Brain microvascular endothelial cell (primary cell): ENCODE measurements around the gene C16orf95.

ENCODE experiments used
- DNase-seq: peaks from one replicate; pipeline ENCODE4 v3.0.0-alpha.2; 2020
- H3K27ac ChIP-seq: fragments of 250-450 bp; sonication (Bioruptor Pico); 2 replicates; pipeline ENCODE4 v1.5.1; 2020; ENCODE audit warnings: mild to moderate bottlenecking, moderate library complexity
- H3K27me3 ChIP-seq: fragments of 250-450 bp; sonication (Bioruptor Pico); replicated peaks from 2 replicates; pipeline ENCODE4 v1.5.1; 2020; ENCODE audit warnings: mild to moderate bottlenecking
- H3K36me3 ChIP-seq: fragments of 250-450 bp; sonication (Bioruptor Pico); replicated peaks from 2 replicates; pipeline ENCODE4 v1.5.1; 2020; ENCODE audit warnings: mild to moderate bottlenecking
- H3K4me3 ChIP-seq: 2 replicates; pipeline ENCODE4 v1.5.1; 2011; ENCODE audit warnings: low read depth, mild to moderate bottlenecking, control low read depth, low read length, moderate library complexity
- CTCF ChIP-seq: IDR thresholded peaks from 2 replicates; pipeline ENCODE4 v1.5.1; 2011; ENCODE audit warnings: low read depth, mild to moderate bottlenecking, moderate library complexity, low read length, control low read depth, inconsistent platforms; ENCODE audit errors: missing control alignments
- in situ Hi-C: cut with HindIII; loops from 2 replicates; pipeline ENCODE4 v1.10.0; 2017; ENCODE audit warnings: low sequenced_read_pairs, low pct_ligation_motif_present

Gene C16orf95

GRCh38 chr16:87330646-87331045, 13.5 kb upstream of the C16orf95 start:
- H3K27me3 ChIP-seq, result no peaks in the 10 kb centered on the region
- no peak for DNase-seq
- H3K27ac ChIP-seq, result no peak overlapping the region
- H3K36me3 ChIP-seq, result peaks cover 46% of the 10 kb centered on the region
- H3K4me3 ChIP-seq, result no peak overlapping the region
- in situ Hi-C loops, result no loop called here
- TF ChIP-seq CTCF, result no peak

DNA sequence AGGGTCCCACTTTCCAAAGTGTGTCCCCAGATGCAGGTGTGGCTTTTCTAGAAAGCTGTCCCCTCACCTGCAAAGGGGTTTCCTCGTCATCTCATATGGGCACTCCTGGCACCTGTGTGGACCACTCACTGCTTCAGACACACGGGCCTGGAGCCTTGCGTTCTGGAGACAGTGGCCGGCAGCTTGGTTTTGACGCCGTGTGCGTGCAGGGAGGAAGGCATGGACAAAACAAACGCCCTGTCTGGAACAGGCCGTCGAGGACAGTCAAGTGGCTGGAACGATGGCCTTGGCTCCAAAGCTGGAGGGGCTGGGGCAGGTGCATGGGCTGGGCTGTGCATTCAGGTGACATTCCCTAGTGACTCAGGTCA, 13.0 kb upstream of the C16orf95 start:
- H3K4me3 ChIP-seq, result no peak overlapping the region
- H3K27me3 ChIP-seq, result no peaks in the 10 kb centered on the region
- TF ChIP-seq CTCF, result no peak
- no peak overlapping the region for H3K27ac ChIP-seq
- no peak for DNase-seq
- in situ Hi-C loops, result no loop called here
- H3K36me3 ChIP-seq, result peaks cover 45% of the 10 kb centered on the region

DNA sequence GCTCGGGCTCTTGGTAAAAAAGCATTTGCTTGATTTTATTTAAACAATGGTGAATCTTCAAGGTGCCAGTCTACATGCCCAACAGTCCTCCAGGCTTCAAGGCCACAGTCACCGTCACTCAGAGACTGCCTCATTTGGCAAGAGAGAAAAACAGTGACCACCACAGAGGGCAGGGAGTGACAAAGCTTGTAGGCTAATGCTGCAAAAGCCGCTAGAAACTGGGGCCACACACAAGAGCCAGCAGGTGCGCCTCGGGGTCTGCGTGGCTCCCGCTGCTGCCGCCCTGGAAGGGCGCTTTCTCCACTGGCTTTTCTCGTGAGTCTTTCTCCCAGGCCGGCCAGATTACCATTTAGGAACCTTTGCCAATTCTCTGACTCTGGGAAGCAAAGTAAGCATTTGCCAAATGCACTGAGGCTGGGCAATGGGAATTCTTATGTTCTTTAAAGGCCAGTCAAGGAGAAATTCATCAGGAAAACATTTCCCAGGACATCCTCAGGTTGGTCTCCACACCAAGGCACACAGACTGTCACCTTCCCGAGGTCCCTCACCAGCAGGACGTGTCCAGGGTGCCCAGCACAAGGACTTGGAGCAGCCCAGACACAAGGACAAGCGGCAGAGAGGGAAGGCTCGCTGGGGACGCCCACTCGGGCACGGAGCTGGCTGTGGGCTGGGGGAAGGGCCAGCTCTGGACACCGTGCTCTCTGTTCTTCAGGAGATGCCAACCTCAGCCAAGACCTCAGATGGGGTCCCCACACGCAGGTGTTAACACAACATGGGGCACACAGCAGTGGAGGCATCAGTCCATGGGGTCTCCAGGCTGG, 12.5 kb upstream of the C16orf95 start:
- no peak for DNase-seq
- TF ChIP-seq CTCF, result no peak
- H3K27ac ChIP-seq, result no peak overlapping the region
- H3K4me3 ChIP-seq, result no peak overlapping the region
- no peaks in the 10 kb centered on the region for H3K27me3 ChIP-seq
- in situ Hi-C loops, result no loop called here
- H3K36me3 ChIP-seq, result peaks cover 39% of the 10 kb centered on the region

DNA sequence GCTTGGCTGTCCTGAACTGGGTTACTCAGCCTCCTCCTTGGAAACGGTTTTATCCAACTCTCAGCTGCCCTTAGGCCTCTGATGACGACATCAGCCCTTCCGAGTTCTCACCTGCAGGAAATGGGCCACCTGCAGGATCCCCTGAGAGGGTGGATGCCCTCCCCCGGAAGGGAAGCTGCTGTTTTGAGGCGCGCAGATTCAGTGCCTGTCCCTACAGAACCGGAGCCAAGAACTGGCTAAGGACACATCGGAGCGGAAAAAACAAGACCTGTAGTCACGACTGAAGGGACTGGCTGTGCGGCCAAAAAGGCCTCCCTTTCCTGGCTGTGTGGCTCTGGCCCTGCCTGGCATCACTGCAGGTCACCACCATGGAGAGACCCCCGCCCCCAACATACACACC, 11.7 kb upstream of the C16orf95 start:
- in situ Hi-C loops, result no loop called here
- no peak overlapping the region for H3K27ac ChIP-seq
- TF ChIP-seq CTCF, result no peak
- DNase-seq, result no peak
- H3K4me3 ChIP-seq, result no peak overlapping the region
- H3K36me3 ChIP-seq, result peaks cover 34% of the 10 kb centered on the region
- H3K27me3 ChIP-seq, result no peaks in the 10 kb centered on the region

DNA sequence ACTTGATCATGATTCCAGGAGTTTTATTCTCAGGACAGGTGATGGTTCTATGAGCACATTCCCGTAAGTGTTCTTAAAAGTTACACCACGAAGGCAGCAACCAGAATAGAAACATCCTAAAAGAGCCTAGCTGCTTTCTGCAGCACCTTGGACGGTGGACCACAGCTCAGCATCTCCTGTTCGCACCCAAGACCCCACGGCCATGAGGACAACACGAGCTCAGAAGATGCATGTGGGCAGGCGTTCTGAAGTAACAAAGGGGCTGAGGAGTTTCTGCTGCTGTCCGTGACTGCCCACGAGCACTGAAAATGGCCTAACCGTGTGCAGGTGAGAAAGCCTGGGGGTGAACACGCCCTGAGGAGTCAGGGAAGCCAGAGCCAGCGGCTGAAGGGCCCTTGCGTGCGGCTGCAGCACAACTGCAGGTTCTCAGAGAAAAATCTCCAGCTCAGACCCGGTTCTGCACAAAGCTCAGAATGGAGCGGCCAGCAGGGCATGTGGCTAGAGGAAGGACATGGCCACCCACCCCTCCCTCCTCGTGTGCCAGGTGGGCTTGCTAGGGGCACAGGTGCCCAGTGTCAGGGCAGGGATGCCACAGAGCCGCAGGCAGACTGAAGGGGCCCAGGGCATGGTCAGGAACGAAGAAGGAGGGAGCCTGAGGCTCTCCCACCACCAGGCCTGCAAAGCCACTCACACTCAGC, 10.8 kb upstream of the C16orf95 start:
- TF ChIP-seq CTCF, result no peak
- Histone ChIP-seq H3K27ac (no peak overlapping the region), H3K27me3 (no peaks in the 10 kb centered on the region), H3K36me3 (peaks cover 26% of the 10 kb centered on the region), H3K4me3 (no peak overlapping the region)
- no peak for DNase-seq
- in situ Hi-C loops, result no loop called here
